Measurements from ENCODE around the gene SPA17.

The SPA17 gene

DNA sequence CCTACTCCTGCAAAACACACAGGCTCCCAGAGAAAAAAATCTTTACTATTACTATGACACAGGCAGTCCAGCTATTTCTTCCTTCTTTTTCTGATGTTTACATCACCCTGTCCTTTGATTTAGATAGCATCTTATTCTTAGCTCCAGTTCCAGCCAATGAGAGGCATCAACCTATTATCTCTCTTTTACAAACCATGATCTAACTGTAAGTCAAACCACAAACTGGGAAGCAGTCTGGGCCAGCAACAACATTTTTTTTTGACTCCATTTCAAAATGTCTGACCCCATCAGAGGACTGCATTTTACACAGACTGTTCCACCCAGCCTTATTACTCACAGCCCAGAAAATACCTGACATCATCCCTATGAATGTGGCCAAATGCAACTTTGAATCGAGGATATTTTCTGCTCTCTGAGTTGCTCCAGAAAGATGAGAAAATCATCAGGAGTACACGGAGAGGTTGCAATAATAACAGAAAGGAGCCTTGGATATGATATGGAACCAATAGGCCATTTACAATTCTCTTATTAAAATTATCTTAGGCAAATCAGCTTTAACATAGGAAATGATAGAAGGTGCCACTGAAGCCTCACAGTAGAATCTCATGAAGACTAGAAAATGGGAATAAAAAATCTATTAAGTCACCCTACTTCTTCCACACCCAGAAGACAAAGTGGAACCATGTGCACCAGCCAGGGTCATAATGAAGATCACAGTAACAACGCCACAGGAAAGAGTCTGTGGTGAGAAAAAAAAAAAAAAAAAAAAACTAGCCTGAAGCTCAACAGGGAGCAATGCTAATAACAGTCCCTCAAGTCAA, 29.9 kb upstream of the SPA17 start:
- TF ChIP-seq CTCF (IDR thresholded peaks at IDR 0.05): no peak
- Mint-ChIP-seq H3K4me3 (no peak overlapping the region), H3K27ac (no peak overlapping the region), H3K4me1 (peaks cover 5% of the 10 kb centered on the region), H3K36me3 (ENCODE audit: low read depth) (peaks cover under 1% of the 10 kb centered on the region), H3K27me3 (ENCODE audit: low read depth, poor library complexity) (peaks cover 18% of the 10 kb centered on the region), H3K9me3 (no peaks in the 10 kb centered on the region)
- no peak for DNase-seq

GRCh38 chr11:124644426-124645280, 29.1 kb upstream of the SPA17 start:
- TF ChIP-seq CTCF (IDR thresholded peaks at IDR 0.05): peak; percentile 76
- H3K4me1 Mint-ChIP-seq: peaks cover 5% of the 10 kb centered on the region
- no peak overlapping the region for H3K27ac Mint-ChIP-seq
- peak; percentile 59 for DNase-seq
- no peaks in the 10 kb centered on the region for H3K9me3 Mint-ChIP-seq
- H3K36me3 Mint-ChIP-seq (ENCODE audit: low read depth): no peaks in the 10 kb centered on the region
- peaks cover 21% of the 10 kb centered on the region for H3K27me3 Mint-ChIP-seq (ENCODE audit: low read depth, poor library complexity)
- peak overlapping the region; percentile 28 for H3K4me3 Mint-ChIP-seq

DNA sequence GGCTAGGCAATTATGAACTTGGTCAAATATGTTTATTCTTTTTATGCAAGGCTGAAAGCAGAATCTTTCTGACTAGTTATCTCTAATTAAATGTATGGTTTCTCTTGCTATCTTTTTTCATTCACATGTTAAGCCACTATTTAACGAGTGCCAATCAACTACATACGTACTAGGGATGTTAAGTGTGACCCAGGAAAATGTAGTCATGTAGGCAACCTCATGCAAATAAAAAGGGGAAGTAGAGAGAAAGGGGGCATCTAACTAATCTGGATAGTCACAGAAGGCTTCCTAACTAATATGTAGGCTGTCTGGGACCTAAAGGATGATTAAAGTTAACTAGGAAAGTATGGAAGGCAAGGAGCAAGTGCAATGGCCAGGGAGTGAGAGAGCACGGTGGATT, 27.6 kb upstream of the SPA17 start:
- no peaks in the 10 kb centered on the region for H3K36me3 Mint-ChIP-seq (ENCODE audit: low read depth)
- H3K4me1 Mint-ChIP-seq: peaks cover 5% of the 10 kb centered on the region
- H3K27ac Mint-ChIP-seq: no peak overlapping the region
- H3K9me3 Mint-ChIP-seq: no peaks in the 10 kb centered on the region
- H3K4me3 Mint-ChIP-seq: no peak overlapping the region
- no peak for TF ChIP-seq CTCF (IDR thresholded peaks at IDR 0.05)
- DNase-seq: no peak
- H3K27me3 Mint-ChIP-seq (ENCODE audit: low read depth, poor library complexity): peaks cover 28% of the 10 kb centered on the region

DNA sequence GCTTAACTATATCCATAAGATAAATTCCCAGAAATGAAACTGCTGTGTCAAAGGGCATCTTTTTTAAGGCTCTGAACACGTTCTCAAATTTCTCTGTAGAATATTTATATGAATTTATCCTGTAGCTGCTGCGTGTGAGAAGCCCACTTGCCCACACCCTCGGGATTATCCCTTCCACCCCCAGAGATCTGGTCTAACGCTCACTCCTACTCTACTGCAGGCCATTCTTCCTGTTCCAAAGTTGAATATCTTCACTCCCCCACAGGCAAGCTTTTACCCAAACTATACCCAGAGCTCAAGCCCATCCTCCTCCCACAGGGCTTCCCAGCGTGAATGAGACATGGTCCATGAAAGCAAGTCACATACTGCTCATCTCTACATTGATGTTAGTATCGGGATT, 25.1 kb upstream of the SPA17 start:
- Mint-ChIP-seq H3K36me3 (ENCODE audit: low read depth) (no peaks in the 10 kb centered on the region), H3K4me1 (peaks cover 5% of the 10 kb centered on the region), H3K27ac (no peak overlapping the region), H3K4me3 (no peak overlapping the region), H3K9me3 (no peaks in the 10 kb centered on the region), H3K27me3 (ENCODE audit: low read depth, poor library complexity) (peaks cover 47% of the 10 kb centered on the region)
- no peak for TF ChIP-seq CTCF (IDR thresholded peaks at IDR 0.05)
- no peak for DNase-seq

- no peaks in the 10 kb centered on the region for H3K9me3 Mint-ChIP-seq
- H3K36me3 Mint-ChIP-seq (ENCODE audit: low read depth): no peaks in the 10 kb centered on the region
- no peak overlapping the region for H3K27ac Mint-ChIP-seq
- H3K4me1 Mint-ChIP-seq: peaks cover 14% of the 10 kb centered on the region
- H3K4me3 Mint-ChIP-seq: no peak overlapping the region
- DNase-seq: peak; percentile 47
- peaks cover 41% of the 10 kb centered on the region for H3K27me3 Mint-ChIP-seq (ENCODE audit: low read depth, poor library complexity)
- no peak for TF ChIP-seq CTCF (IDR thresholded peaks at IDR 0.05)
Observed at GRCh38 chr11:124656774-124657630, 16.7 kb upstream of the SPA17 start.

Measured in nephron progenitor cell (in vitro differentiated cells).